Endothelial cell (in vitro differentiated cells): ENCODE data around the gene SQSTM1. TPM values are rescaled to one million over a fixed set of nuclear protein-coding genes. Genes with fewer than 3 reads are reported as not detected.

Source experiments
- DNase-seq: peaks from one replicate; pipeline ENCODE4 v3.0.0; 2021; ENCODE audit warnings: low spot score
- H3K27ac Mint-ChIP-seq: one replicate; pipeline ENCODE4 v1.8.0; 2021; ENCODE audit warnings: mixed read lengths, inconsistent platforms; ENCODE audit not compliant: unreplicated experiment
- H3K27me3 Mint-ChIP-seq: one replicate; pipeline ENCODE4 v1.8.0; 2021; ENCODE audit warnings: mild to moderate bottlenecking, moderate library complexity, mixed read lengths, inconsistent platforms; ENCODE audit not compliant: unreplicated experiment
- H3K36me3 Mint-ChIP-seq: one replicate; pipeline ENCODE4 v1.8.0; 2021; ENCODE audit warnings: mild to moderate bottlenecking, low read depth, mixed read lengths, inconsistent platforms; ENCODE audit not compliant: unreplicated experiment
- H3K4me1 Mint-ChIP-seq: one replicate; pipeline ENCODE4 v1.8.0; 2021; ENCODE audit warnings: mild to moderate bottlenecking, mixed read lengths, inconsistent platforms; ENCODE audit not compliant: unreplicated experiment
- H3K4me3 Mint-ChIP-seq: one replicate; pipeline ENCODE4 v1.8.0; 2021; ENCODE audit warnings: mild to moderate bottlenecking, mixed read lengths, inconsistent platforms; ENCODE audit not compliant: unreplicated experiment
- H3K9me3 Mint-ChIP-seq: one replicate; pipeline ENCODE4 v1.8.0; 2021; ENCODE audit warnings: mixed read lengths, inconsistent platforms; ENCODE audit not compliant: unreplicated experiment
- total RNA-seq: library from RNA; stranded (reverse); fragmentation: NEBNext Ultra II Directional; extraction: Animal tissue kit (Norgen Biotek cat#: 25700); gene quantifications from one replicate; pipeline ENCODE4 v1.2.1, GENCODE V29; 2021; ENCODE audit not compliant: unreplicated experiment
- TF ChIP-seq, protein P1 (sequence below): fragments of 200-600 bp; sonication (generic); IDR thresholded peaks from one replicate; pipeline ENCODE4 v1.5.0; 2021; ENCODE audit warnings: antibody characterized with exemption; ENCODE audit not compliant: unreplicated experiment

SQSTM1 gene
- total RNA-seq, 1 donor from 2014 or later, result 82.2 TPM

DNA sequence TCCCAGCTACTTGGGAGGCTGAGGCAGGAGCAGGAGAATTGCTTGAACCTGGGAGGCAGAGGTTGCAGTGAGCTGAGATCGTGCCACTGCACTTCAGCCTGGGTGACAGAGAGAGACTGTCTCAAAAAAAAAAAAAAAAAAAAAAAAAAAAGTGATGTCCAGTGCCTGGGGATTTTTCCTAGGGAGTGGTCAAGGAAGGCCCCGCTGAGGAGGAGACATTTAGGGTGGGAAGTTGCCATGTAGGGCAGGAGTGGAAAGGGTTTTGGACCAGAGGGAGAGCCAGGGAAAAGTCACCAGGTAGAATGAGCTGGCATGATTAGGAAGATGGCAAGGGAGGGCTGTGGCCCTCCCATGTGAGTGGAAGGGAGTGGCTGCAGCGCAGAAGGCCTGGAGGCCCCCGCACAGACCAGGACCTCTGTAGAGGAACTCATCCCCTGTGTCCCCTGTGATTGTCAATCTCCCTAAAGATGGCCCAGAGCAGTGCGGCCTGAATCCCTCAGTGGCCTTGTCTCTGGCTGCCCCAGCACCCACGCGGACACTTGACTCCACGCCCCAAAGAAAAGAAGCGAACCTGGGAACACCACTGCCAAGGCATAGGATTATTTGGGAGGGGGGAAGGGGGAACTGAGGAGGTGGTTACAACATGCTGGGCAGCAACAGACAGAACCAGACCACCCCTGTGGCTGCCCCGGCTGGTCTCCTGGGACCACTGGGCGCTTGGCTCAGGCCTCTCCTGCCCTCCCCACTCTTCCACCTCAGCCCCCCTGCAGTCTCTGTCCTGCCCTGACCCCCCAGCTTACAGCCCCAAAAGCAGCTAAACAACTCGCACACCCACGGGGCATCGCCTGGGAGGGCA, 2.6 kb upstream of the SQSTM1 start:
- TF ChIP-seq, protein P1, sequence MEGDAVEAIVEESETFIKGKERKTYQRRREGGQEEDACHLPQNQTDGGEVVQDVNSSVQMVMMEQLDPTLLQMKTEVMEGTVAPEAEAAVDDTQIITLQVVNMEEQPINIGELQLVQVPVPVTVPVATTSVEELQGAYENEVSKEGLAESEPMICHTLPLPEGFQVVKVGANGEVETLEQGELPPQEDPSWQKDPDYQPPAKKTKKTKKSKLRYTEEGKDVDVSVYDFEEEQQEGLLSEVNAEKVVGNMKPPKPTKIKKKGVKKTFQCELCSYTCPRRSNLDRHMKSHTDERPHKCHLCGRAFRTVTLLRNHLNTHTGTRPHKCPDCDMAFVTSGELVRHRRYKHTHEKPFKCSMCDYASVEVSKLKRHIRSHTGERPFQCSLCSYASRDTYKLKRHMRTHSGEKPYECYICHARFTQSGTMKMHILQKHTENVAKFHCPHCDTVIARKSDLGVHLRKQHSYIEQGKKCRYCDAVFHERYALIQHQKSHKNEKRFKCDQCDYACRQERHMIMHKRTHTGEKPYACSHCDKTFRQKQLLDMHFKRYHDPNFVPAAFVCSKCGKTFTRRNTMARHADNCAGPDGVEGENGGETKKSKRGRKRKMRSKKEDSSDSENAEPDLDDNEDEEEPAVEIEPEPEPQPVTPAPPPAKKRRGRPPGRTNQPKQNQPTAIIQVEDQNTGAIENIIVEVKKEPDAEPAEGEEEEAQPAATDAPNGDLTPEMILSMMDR, result no peak
- Mint-ChIP-seq H3K4me1 (peaks cover 17% of the 10 kb centered on the region), H3K27ac (peak overlapping the region; percentile 86), H3K9me3 (no peaks in the 10 kb centered on the region), H3K36me3 (peaks cover 12% of the 10 kb centered on the region), H3K4me3 (no peak overlapping the region), H3K27me3 (peaks cover 12% of the 10 kb centered on the region)
- no peak for DNase-seq

DNA sequence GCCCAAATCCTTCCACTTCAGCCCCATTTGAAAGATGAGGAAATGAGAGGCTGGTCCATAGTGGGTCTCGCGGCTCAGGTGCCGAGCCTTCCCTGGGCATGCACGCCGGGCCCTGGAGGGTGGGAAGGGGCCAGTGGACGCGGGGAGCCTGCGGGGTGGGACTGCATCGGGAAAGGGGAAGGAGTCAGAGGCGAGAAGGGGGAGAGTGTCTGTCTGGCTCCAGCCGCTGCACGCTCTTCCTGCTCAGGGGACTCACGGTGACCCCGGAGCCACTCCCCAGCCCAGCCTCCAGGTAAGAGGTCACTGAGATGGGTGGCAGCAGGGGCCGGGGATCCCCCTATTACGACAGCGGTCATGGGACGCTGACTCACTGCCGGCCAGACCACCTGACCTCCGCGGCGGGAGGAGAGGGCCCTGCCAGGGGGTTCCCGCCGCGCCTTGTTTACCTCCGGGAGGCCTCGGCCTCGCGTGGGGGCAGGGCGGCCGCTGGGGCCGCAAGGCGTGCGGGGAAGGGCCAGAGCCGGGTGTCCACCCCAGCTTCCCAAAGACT, 1.9 kb upstream of the SQSTM1 start:
- DNase-seq, result peak; percentile 59
- TF ChIP-seq, protein P1, result no peak
- Mint-ChIP-seq H3K36me3 (peaks cover 12% of the 10 kb centered on the region), H3K4me3 (no peak overlapping the region), H3K27me3 (peaks cover 14% of the 10 kb centered on the region), H3K4me1 (peaks cover 17% of the 10 kb centered on the region), H3K27ac (no peak overlapping the region), H3K9me3 (no peaks in the 10 kb centered on the region)

DNA sequence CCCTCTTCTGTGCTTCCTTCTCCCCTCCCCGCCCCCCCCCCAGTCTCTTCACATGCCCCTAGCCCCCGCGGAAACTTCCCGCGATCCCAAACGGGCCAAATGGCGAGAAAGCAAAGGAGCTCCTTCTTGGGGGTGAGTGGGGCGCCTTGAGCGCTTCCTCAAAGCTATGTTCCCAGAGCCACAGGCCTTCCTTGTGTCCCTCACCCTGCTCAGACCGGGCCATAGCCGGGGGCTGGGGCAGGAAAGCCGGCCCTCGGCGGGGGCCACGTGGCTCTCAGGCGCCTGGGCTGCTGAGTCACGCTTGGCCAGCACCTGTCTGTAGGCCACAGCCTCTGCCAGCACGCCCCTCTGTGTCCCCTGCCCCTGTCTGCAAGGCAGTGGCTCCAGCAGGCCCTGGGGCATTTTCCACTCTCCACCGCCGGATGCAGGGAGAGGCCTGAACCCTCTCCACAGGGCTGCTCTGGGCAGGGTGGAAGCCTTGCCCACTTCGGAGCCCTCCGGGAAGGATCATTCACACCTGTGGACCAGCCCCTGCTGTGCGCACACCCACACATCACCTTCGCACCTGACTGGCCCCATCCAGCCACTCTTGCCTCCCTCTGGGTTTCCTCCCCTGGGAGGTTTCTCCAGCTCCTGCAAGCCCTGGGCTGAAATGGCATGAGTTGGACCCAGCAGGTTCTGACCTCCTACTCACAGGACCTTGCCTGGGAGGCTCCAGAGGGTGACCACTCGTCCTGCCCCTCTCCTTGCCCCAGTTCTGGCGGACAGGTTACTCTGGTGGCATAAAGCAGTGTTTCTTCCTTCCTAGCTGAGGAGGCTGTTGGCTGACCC, 1.2 kb upstream of the SQSTM1 start:
- DNase-seq, result peak; percentile 56
- peaks cover 14% of the 10 kb centered on the region for H3K27me3 Mint-ChIP-seq
- peaks cover 14% of the 10 kb centered on the region for H3K36me3 Mint-ChIP-seq
- TF ChIP-seq, protein P1, result no peak
- no peaks in the 10 kb centered on the region for H3K9me3 Mint-ChIP-seq
- H3K4me3 Mint-ChIP-seq, result peak overlapping the region; percentile 79
- peaks cover 17% of the 10 kb centered on the region for H3K4me1 Mint-ChIP-seq
- H3K27ac Mint-ChIP-seq, result no peak overlapping the region

DNA sequence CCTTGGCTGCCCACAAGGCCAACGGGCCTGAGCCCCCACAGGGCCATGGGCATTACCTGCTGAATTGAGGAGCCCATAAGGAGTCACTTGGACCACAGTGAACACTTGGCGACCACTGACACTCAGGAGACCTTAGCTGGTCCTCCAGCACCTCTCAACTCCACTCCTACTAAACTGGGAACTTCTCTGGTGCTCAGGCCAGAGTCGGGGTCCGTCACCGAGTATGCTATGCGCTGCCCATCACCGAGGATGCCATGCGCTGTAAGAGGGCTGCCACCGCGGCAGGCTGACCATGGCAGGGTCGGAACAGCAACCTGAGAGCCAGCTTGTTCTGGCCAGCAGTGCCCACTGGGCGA, 600 bp upstream of the SQSTM1 start:
- Mint-ChIP-seq H3K27me3 (peaks cover 17% of the 10 kb centered on the region), H3K36me3 (peaks cover 20% of the 10 kb centered on the region), H3K4me3 (peak overlapping the region; percentile 79), H3K27ac (no peak overlapping the region), H3K4me1 (peaks cover 17% of the 10 kb centered on the region), H3K9me3 (no peaks in the 10 kb centered on the region)
- TF ChIP-seq, protein P1, result no peak
- DNase-seq, result no peak
